ENCODE data around the gene PLXNB1.

The PLXNB1 gene

GRCh38 chr3:48372377-48372770, 57.5 kb downstream of the PLXNB1 start:
- no peak for DNase-seq (ENCODE audit: low read depth, low spot score)

GRCh38 chr3:48371651-48372376, 58.1 kb downstream of the PLXNB1 start, which contains the start of gene FBXW12:
Gene FBXW12, plus strand, starts transcription at chr3:48372219. Its CDS starts 549 bp downstream, at chr3:48372768.
- DNase-seq (ENCODE audit: low read depth, low spot score) = no peak

- no peak for DNase-seq (ENCODE audit: low read depth, low spot score)
Observed at GRCh38 chr3:48370333-48370713, 59.6 kb downstream of the PLXNB1 start.

GRCh38 chr3:48369693-48370332, 60.1 kb downstream of the PLXNB1 start:
- DNase-seq (ENCODE audit: low read depth, low spot score) = no peak

GRCh38 chr3:48367201-48367600, 62.7 kb downstream of the PLXNB1 start:
- no peak for DNase-seq (ENCODE audit: low read depth, low spot score)

GRCh38 chr3:48364840-48365239, 65.0 kb downstream of the PLXNB1 start:
- DNase-seq (ENCODE audit: low read depth, low spot score) = no peak

GRCh38 chr3:48361928-48362327, 68.0 kb downstream of the PLXNB1 start:
- no peak for DNase-seq (ENCODE audit: low read depth, low spot score)

- no peak for DNase-seq (ENCODE audit: low read depth, low spot score)
Observed at GRCh38 chr3:48356419-48356818, 73.5 kb downstream of the PLXNB1 start.

GRCh38 chr3:48353987-48354386, 75.9 kb downstream of the PLXNB1 start:
- no peak for DNase-seq (ENCODE audit: low read depth, low spot score)

Measured in activated naive CD8-positive, alpha-beta T cell treated with anti-CD3 and anti-CD28 coated beads, Interleukin-2, amount 50 U/mL, for 16 hours (primary cell).